ENCODE results near the gene PDCL3.

Gene PDCL3

DNA sequence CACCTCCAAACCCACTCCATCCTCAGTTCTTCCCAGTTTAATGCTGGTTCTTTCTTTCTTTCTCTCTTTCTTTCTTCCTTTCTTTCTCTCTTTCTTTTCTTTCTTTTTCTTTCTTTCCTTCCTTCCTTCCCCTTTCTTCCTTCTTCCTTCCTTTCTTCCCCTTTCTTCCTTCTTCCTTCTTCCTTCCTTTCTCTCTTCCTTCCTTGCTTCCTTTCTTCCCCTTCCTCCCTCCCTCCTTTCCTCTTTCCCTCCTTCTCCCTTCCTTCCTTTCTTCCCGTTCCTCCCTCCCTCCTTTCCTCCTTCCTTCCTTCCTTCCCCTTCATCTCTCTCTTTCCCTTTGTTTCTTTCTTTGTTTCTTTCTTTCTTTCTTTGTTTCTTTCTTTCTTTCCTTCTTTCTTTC is 50.9 kb downstream of the PDCL3 start:
- DNase-seq: no peak

DNA sequence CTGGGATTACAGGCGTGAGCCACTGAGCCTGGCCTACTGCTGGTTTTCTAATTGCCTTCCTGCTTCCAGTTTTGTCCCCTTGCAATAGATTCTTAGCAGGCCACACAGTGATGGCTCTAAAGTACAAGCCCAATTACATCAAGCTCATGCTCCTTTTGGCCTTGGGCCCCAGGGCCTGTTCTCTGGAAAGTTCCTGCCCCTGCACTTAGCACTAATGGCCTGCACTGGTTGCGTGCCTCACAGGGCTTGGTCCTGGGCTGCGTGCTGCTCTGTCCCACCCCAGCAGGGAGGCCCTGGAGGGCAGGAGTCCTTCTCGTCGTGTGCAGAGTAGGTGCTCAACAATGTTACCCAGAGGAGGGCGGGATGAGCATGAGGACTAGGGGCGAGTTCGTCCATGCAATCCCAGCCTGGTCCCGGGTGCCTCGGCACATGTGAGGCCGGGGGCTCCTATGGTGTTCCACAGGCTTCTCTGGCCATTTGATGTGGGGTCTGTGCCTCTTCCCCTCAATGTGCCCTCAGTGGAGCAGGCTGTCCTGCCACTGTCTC is 51.7 kb downstream of the PDCL3 start:
- DNase-seq: no peak

DNA sequence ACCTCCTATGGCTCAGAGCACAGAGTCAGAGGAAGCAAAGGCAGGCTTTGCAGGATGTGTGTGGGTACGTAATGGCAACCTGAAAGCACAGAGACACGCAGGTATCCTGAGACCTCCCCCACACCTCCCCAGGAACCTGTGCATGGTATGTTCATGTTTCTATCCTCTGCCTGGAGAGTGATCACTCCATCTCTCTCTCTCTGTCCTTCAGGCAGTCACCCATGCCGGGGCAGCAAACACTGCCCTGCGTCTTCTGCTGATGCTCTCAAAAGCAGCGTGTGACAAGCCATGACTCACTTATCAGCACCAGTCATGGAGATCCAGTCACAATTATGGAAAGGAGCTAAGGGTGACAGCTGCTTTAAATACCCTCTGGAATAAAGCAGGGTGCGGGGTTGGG is 52.7 kb downstream of the PDCL3 start:
- no peak for DNase-seq

DNA sequence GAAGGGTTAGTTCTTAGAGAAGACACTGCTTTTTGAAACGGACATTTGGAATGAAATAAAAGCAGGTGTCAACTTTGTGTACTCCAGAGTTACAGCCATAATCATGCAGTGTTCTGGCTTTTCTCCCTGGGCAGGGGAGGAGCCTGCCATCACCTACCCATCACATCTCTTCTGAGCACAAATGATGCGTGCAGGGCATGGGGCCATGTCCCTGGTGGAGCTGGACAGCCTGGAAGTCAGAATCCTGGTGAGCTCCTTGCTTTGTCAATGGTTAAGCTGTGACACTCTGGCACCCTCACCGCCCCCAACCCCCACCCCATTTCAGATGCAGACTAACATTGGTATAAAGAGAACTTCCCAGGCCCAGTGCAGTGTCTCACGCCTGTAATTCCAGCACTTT is 53.1 kb downstream of the PDCL3 start:
- no peak for DNase-seq

DNA sequence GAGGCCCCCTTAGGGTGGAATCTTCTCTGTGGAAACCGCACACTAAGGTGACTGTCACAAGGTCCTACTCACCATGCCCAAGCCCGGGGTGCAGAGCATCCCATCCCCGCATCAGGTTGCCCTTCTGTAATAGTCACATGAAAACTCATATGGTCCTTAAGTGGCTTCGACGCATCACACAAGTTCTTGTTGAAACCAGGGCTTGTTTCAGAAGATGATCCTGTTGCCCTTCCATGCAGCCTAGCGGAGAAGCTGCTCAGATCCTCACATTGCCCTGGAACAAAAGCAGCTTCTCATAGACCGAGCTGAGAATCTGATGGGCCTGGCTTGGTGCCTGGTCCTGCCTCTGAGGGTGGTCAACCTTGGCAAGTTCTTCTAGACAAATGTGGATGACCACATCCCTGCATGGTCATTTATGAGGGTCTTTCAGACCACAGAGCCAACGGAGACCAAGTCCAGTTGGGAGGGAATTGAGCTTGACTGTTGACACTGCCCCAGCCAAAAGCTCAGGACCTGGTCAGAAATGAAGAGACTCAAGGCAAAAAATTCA is 54.1 kb downstream of the PDCL3 start:
- DNase-seq: no peak

DNA sequence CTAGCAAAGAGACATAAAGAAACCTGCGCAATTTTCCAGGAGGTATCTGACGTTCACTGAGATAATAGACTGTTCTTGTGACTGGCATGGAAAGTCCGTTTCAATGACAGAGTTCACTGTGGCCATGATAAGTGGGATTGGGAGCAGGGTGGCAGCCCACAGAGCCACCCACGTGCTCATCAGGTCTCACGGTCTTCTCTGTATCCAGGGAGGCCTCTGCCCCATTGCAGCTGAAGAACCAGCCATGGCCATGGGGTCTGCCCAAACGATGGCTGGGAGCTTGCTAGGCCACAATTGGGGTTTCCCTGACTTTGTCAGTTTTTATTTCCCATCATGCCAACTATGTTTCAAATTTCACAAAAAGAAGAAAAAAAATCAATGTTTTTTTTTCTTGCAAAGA is 57.2 kb downstream of the PDCL3 start:
- no peak for DNase-seq

DNA sequence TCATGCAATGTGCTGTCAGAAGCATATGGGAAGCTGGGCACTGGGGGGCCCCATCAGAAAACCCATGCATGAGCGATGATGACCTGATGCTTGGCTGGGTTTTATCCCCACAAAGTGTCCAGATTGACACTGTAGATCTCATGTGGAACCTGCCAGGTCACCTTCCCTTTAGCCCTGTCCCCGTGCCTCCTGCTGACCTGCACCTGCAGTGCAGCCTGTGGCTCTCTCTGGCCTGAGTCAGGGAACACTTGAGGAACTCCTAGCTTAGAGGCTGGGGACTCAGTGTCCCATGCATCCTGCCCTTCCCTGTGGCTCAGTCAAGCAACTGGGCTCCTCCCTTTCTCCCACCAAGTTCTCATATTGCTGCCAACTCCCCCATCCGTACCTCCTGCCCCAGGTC is 57.7 kb downstream of the PDCL3 start:
- no peak for DNase-seq

DNA sequence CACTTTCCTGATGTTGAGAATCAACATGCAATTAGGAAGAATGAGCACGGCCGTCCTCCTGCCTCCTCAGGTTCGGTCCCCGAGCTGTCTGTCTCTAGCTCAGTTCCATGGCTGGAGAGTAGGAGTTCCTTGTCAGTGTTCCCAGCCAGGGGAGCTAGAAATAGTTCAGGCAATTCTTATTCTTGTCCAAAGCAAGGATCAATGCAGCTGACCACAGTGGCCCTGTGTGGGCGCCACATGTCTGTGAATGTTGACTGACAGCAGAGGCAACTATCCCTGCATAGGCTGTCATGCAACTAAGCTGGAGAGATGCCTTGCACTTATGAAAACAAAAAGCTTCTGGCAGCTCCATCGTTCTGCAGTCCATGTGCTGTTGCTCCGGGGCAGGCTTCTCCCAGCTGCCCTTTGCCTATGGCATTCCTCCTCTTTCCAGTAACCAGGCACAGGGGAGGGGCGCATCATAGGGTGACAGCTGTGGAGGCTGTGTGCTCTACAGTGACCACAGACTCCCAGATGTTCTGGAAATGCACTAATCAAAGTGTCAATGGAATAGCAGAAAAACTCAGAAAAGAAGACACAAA is 58.7 kb downstream of the PDCL3 start:
- no peak for DNase-seq

DNA sequence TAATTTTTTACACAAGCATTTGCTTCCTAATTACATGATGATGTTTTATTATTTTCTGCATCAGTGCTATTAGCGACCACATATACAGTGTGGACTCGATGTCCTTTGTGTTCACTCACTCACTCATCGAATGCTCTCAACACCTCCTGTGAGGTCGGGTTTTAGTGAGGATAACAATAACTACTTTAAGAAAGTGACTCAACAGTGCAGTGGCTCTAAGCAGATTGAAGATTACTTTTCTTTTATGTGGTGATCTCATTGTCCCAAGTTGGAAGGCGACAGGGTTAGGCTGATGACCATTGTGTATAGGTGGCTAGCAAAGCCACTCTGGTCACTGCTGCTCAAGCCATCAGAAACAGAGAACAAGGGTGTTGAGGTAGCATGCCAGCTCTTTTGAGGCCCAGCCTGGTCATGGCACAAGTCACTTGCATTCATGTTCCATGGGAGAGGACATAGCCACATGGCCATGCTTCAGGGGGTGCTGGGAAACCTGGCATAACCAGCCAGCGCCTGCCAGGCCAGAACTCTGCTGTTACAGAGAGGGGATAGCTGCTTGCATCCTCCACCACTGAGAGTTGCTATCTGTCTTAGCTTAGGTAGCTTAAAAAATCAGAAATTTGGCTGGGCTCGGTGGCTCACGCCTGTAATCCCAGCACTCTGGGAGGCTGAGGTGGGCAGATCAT is 60.4 kb downstream of the PDCL3 start:
- no peak for DNase-seq

DNA sequence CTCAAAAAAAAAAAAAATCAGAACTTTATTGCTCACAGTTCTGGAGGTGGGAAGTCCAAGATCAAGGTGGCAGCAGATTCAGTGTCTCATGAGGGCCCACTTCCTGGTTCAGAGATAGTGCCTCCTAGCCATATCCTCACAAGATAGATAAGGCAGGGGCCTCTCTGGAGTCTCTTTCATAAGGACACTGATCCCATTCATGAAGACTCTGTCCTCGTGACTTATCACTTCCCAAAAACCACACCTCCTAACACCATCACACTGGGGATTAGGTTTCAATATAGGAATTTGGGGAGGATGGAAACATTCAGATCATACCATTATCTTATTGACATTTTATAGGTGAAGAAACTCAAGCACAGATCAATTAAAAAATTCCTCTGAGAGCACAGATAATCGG is 61.1 kb downstream of the PDCL3 start:
- no peak for DNase-seq

DNA sequence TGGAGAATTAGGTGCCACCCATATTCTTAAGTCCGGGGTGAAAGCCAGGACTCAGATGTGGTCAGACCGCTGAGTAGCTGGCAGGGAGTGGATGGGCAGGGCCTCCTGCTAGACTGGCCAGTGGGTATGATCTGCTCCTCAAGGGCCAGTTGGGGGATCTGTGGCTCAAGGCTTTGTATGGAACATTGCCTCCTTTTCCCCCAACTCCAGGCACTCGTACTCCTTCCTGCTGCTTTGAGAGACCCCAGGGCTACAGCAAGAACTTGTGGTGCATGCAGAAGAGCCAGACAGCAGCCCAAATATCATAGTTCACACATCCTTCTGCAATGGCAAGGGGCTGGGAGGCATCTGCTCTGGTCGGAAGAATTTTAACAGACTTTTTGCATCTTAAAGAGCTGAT is 61.7 kb downstream of the PDCL3 start:
- DNase-seq: no peak

DNA sequence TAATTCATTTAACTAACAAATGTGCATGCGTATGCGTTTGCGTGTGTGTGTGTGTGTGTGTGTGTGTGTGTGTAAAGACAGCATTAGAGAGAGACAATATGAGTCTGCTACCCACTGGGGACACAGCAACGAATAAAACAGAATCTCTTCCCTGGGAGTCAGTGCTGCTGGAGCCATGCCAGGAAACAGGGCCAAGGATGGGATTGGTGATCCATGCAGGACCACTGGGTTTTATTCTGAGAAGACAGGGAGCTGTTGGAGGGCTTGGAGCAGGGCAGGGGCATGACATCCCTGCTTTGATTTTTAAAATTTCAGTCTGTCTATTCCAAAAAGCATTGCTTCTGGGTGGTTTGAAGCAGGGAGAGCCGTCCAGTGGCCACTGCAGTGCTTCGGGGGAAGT is 62.9 kb downstream of the PDCL3 start:
- no peak for DNase-seq

Data from stimulated activated CD4-positive, alpha-beta T cell treated with anti-CD3 and anti-CD28 coated beads, Interleukin-4, amount 100 ng/mL, for 24 hours (primary cell).